GM12891 (cell line): ENCODE data around the gene ICE2.

Experiments used
- PAX5 ChIP-seq: IDR thresholded peaks from 2 replicates; pipeline ENCODE4 v1.6.1; 2011; ENCODE audit warnings: low read length, moderate library complexity, mild to moderate bottlenecking; ENCODE audit not compliant: insufficient read depth, severe bottlenecking
- POLR2A ChIP-seq: IDR thresholded peaks from 2 replicates; pipeline ENCODE4 v1.6.1; 2011; ENCODE audit warnings: low read depth, low read length, control low read depth
- POLR2AphosphoS5 ChIP-seq: IDR thresholded peaks from 2 replicates; pipeline ENCODE4 v1.6.1; 2011; ENCODE audit warnings: low read depth, low read length, control low read depth
- POU2F2 ChIP-seq: IDR thresholded peaks from 2 replicates; pipeline ENCODE4 v1.6.1; 2011; ENCODE audit warnings: low read depth, mild to moderate bottlenecking, control low read depth, low read length, moderate library complexity
- SPI1 ChIP-seq: IDR thresholded peaks from 2 replicates; pipeline ENCODE4 v1.6.1; 2011; ENCODE audit warnings: low read depth, low read length, control low read depth
- TAF1 ChIP-seq: IDR thresholded peaks from 2 replicates; pipeline ENCODE4 v1.6.1; 2011; ENCODE audit warnings: low read depth, low read length, control low read depth

GRCh38 chr15:60421544-60421943, 57.4 kb downstream of the ICE2 start:
- TF ChIP-seq POLR2AphosphoS5 (no peak), TAF1 (no peak), PAX5 (no peak), POLR2A (no peak), SPI1 (no peak), POU2F2 (no peak)
